HCT116 (cell line): ENCODE data around the gene SECTM1.

Experiments
- CEBPB ChIP-seq: IDR thresholded peaks from 2 replicates; pipeline ENCODE4 v1.6.1; 2012; ENCODE audit warnings: low read depth
- CTCF ChIP-seq, 3 experiments: fragments of 200-600 bp in 1 of 3; sonication (generic) in 1 of 3; IDR thresholded peaks in 2 of 3; conservative IDR thresholded peaks in 1 of 3; 2 replicates each; pipeline ENCODE4 v1.5.1; 2012 to 2017; ENCODE audit warnings: low read depth in 2 of 3, low read length in 2 of 3, antibody characterized with exemption in 1 of 3, borderline replicate concordance in 1 of 3, control low read depth in 1 of 3, mild to moderate bottlenecking in 1 of 3, mixed read lengths in 1 of 3, mixed run types in 1 of 3, moderate library complexity in 1 of 3; ENCODE audit not compliant: insufficient read depth in 1 of 3
- EZH2 ChIP-seq: fragments of 200-600 bp; sonication (generic); IDR thresholded peaks from 2 replicates; pipeline ENCODE4 v1.6.1; 2017; ENCODE audit warnings: antibody characterized with exemption, mixed run types
- EZH2phosphoT487 ChIP-seq: fragments of 200-600 bp; IDR thresholded peaks from 2 replicates; pipeline ENCODE4 v1.6.1; 2018; ENCODE audit warnings: antibody characterized with exemption, borderline replicate concordance
- FOSL1 ChIP-seq: IDR thresholded peaks from 2 replicates; pipeline ENCODE4 v1.6.1; 2012; ENCODE audit warnings: low read depth
- POLR2A ChIP-seq: IDR thresholded peaks from 2 replicates; pipeline ENCODE4 v1.7.0; 2011; ENCODE audit warnings: borderline replicate concordance; ENCODE audit not compliant: insufficient read depth, insufficient read length; ENCODE audit errors: extremely low read depth
- RAD21 ChIP-seq: IDR thresholded peaks from 2 replicates; pipeline ENCODE4 v1.6.1; 2012; ENCODE audit warnings: low read depth, mild to moderate bottlenecking
- REST ChIP-seq: IDR thresholded peaks from 2 replicates; pipeline ENCODE4 v1.6.1; 2012; ENCODE audit warnings: low read depth

- no peak for TF ChIP-seq EZH2phosphoT487
- TF ChIP-seq EZH2 = no peak
- TF ChIP-seq POLR2A = no peak
- TF ChIP-seq CTCF (IDR thresholded peaks at IDR 0.05 in 2 of 3, conservative IDR thresholded peaks at IDR 0.05 in 1 of 3; ENCODE audit: borderline replicate concordance in 1 of 3, insufficient read depth in 1 of 3, low read depth in 2 of 3, low read length in 2 of 3) = no peak
- no peak for TF ChIP-seq RAD21
- TF ChIP-seq REST = no peak
- no peak; the same call in 1 of the 2 replicates for TF ChIP-seq FOSL1
- no peak for TF ChIP-seq CEBPB
Measured at GRCh38 chr17:82297280-82297713, 36.3 kb downstream of the SECTM1 start.
